Right atrium auricular region (tissue), 2 donors: ENCODE data around the gene OLFML2A. TPM values are rescaled to one million over a fixed set of nuclear protein-coding genes. Genes with fewer than 3 reads are reported as not detected.
A peak's percentile ranks its signal among the peaks of the same experiment; 100 is the strongest.

ENCODE experiments used
- DNase-seq: peaks from one replicate; pipeline ENCODE4 v3.0.0-alpha.2; 2019; ENCODE audit warnings: low spot score
- H3K27ac ChIP-seq, 2 donors: fragments of 200-600 bp; sonication (generic); 1 replicate in 1 of 2; 2 replicates in 1 of 2; pipeline ENCODE4 v1.5.1; 2016 to 2019
- H3K27me3 ChIP-seq, 2 donors: fragments of 200-600 bp; sonication (generic); one replicate each; pipeline versions ENCODE4 v1.5.1 to v1.6.0; 2017 to 2019
- H3K36me3 ChIP-seq: fragments of 200-600 bp; sonication (generic); one replicate; pipeline ENCODE4 v1.5.1; 2016
- H3K4me1 ChIP-seq, 2 donors: fragments of 200-600 bp; sonication (generic); one replicate each; pipeline versions ENCODE4 v1.5.1 to v1.6.0; 2017 to 2019
- H3K4me3 ChIP-seq, 2 donors: fragments of 200-600 bp; sonication (generic); 1 replicate in 1 of 2; 2 replicates in 1 of 2; pipeline ENCODE4 v1.5.1; 2017 to 2019; ENCODE audit warnings: mild to moderate bottlenecking in 1 of 2, moderate library complexity in 1 of 2
- H3K9me3 ChIP-seq, 2 donors: fragments of 200-600 bp; sonication (generic); one replicate each; pipeline ENCODE4 v1.5.1; 2019
- total RNA-seq, 2 donors: library from RNA; depleted of rRNA; stranded (reverse); fragments of >200 nt; gene quantifications; one replicate each; pipeline ENCODE4 v1.1.0, GENCODE V29; 2016
- TF ChIP-seq, protein P1 (sequence below), 2 donors: fragments of 200-600 bp; sonication (generic); IDR thresholded peaks; one replicate each; pipeline ENCODE4 v1.5.1; 2019; ENCODE audit warnings: antibody characterized with exemption in 2 of 2

OLFML2A gene
- total RNA-seq, 2 donors from 2014 or later: 41.2 to 53.2 TPM

DNA sequence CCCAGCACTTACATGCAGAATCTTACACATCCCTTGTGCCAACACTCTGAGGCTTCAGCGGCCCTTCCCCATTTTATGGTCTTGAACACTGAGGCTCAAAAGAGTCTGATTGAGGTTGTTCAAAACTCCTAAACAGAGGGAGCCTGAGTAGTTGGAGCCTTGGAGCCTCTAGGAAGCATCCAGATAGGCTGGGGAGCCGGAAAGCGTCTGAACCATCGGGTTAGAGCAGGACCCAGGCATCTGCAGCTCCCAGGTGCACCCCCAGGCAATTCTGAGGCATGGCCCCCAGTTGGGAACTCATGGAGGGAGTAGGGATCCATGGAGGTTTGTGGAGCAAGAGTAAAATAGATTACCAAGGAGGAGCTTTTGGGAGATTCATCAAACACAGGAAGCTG lies 3.8 kb downstream of the OLFML2A start:
- Histone ChIP-seq H3K36me3 (no peaks in the 10 kb centered on the region), H3K4me3 (no peak overlapping the region), H3K4me1 (peaks cover 0 to 63% of the 10 kb centered on the region in 2 donors), H3K27ac (peak overlapping the region; percentile 51 to 68), H3K27me3 (no peaks in the 10 kb centered on the region), H3K9me3 (no peaks in the 10 kb centered on the region)
- TF ChIP-seq, protein P1, sequence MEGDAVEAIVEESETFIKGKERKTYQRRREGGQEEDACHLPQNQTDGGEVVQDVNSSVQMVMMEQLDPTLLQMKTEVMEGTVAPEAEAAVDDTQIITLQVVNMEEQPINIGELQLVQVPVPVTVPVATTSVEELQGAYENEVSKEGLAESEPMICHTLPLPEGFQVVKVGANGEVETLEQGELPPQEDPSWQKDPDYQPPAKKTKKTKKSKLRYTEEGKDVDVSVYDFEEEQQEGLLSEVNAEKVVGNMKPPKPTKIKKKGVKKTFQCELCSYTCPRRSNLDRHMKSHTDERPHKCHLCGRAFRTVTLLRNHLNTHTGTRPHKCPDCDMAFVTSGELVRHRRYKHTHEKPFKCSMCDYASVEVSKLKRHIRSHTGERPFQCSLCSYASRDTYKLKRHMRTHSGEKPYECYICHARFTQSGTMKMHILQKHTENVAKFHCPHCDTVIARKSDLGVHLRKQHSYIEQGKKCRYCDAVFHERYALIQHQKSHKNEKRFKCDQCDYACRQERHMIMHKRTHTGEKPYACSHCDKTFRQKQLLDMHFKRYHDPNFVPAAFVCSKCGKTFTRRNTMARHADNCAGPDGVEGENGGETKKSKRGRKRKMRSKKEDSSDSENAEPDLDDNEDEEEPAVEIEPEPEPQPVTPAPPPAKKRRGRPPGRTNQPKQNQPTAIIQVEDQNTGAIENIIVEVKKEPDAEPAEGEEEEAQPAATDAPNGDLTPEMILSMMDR (IDR thresholded peaks at IDR 0.05): no peak
- DNase-seq: peak; percentile 43

DNA sequence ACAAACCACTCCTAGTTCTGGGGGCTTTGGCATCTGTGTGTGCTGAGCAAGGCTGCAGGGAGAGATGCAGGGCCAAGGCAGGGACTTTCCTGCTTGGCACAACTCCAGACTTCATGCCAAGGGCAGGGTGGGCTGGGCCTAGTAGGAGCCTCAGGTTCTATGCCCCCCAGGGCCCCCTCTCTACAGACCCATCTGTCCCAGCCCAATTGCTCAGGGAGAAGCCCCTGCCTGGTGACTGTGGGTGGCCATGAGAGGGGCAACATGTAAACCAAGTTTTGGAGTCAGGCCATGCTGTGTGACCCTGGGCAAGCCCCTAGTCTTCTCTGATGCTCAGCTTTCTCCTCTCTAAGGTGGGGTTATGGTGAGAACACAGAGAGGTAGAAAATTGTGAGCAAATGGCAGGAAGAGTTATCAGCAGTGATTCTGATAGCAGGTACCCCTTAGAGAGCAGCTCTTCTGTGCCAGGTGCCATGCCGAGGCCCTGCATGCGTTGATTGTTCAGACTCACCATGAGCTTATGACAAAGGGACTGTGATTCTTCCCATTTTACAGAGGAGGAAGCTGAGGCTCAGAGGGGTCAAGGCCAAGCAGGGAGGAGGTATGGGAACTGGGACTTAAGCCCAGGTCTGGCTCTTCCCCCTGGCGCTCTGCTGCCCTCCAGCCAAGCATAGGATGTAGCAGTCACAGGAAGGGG lies 5.2 kb downstream of the OLFML2A start:
- TF ChIP-seq, protein P1 (IDR thresholded peaks at IDR 0.05): no peak
- Histone ChIP-seq H3K27ac (peak overlapping the region; percentile 1 to 7), H3K9me3 (no peaks in the 10 kb centered on the region), H3K27me3 (no peaks in the 10 kb centered on the region), H3K36me3 (no peaks in the 10 kb centered on the region), H3K4me3 (no peak overlapping the region), H3K4me1 (peaks cover 0 to 55% of the 10 kb centered on the region in 2 donors)
- peak; percentile 50 for DNase-seq

DNA sequence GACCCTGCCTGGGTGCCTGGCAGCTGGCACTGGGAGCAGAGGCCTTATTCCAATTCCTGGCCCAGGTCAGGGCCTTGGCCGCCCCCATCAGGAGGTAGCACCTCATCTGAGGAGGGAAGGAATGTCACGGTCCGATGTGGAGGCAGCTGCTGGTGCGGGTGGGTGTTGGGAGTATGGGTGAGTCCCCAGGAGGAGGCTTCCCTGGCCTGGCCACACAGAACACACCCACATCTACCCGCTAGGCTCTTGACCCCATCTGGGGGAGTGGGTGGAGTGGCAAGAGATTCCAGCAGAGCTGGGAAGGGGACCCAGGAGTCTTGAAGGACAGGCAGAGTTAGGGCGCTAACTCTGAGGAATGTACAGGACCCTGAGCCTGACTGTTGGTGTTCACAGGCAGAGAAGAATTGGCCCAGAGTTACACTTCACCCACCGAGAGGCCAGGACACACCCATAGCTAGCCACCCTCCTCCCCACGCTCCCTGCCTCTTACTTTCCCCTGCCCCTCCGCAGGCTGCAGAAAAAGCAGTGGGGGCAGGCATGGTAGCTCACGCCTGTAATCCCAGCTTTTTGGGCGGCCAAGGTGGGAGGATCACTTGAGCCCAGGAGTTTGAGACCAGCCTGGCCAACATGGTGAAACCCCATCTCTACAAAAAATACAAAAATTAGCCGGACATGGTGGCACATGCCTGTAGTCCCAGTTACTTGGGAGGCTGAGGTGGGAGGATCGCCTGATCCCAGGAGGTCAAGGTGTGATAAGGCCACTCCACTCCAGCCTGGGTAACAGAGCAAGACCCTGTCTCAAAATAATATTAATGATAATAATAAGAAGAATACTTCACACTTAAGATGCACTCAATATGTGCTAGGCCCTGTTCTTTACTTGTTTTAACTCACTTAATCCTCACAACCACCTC lies 6.0 kb downstream of the OLFML2A start:
- Histone ChIP-seq H3K4me3 (no peak overlapping the region), H3K4me1 (peaks cover 0 to 50% of the 10 kb centered on the region in 2 donors), H3K27me3 (no peaks in the 10 kb centered on the region), H3K27ac (peak overlapping the region; percentile 1 to 7), H3K36me3 (no peaks in the 10 kb centered on the region), H3K9me3 (no peaks in the 10 kb centered on the region)
- peak; percentile 52 for DNase-seq
- TF ChIP-seq, protein P1 (IDR thresholded peaks at IDR 0.05): no peak

DNA sequence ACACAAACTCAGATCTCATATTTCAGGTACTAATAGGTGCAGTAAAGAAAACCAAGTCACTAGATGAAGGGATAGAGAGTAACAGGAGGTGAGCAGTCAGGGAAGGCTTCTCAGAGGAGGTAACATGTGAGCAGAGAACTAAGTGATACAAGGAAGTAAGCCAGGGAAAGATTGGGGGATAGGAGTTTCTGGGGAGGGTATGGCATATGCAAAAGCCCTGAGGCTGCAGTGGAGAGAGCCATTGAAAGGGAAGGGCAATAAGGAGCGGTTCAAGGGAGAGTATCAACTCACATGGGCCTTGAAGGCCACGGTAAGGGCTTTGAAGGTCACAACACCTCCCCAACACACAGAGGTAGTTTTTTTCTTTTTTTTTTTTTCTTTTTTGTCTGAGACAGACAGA lies 6.9 kb downstream of the OLFML2A start:
- no peaks in the 10 kb centered on the region for H3K9me3 ChIP-seq
- DNase-seq: peak; percentile 28
- no peak overlapping the region for H3K4me3 ChIP-seq
- TF ChIP-seq, protein P1 (IDR thresholded peaks at IDR 0.05): no peak
- peak overlapping the region; percentile 11 to 24 for H3K27ac ChIP-seq
- peaks cover 0 to 44% of the 10 kb centered on the region in 2 donors for H3K4me1 ChIP-seq
- no peaks in the 10 kb centered on the region for H3K36me3 ChIP-seq
- no peaks in the 10 kb centered on the region for H3K27me3 ChIP-seq

DNA sequence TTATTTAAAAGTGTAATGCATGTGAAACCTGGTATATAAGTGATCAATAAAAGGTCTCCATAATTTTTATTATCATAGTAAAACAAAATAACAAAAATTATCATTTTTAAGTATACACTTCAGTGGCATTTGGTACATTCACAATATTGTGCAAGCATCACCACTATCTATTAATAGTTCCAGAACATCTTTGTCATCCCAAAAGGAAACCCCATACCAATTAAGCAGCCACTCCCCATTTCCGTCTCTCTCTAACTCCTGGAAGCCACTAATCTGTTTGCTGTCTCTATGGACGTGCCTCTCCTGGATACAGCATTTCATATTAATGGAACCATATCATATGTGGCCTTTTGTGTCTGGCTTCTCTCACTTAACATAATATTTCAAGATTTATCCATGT lies 7.6 kb downstream of the OLFML2A start:
- H3K4me3 ChIP-seq: no peak overlapping the region

More for the DNA sequence above, 7.6 kb downstream of the OLFML2A start:
- Histone ChIP-seq H3K4me1 (peaks cover 0 to 37% of the 10 kb centered on the region in 2 donors), H3K27me3 (no peaks in the 10 kb centered on the region), H3K9me3 (no peaks in the 10 kb centered on the region), H3K27ac (peak overlapping the region in 1 of 2 donors; percentile 24), H3K36me3 (no peaks in the 10 kb centered on the region)
- TF ChIP-seq, protein P1 (IDR thresholded peaks at IDR 0.05): no peak
- peak; percentile 49 for DNase-seq
